ENCODE results near the gene TMPO. TPM values are rescaled to one million over a fixed set of nuclear protein-coding genes. Genes with fewer than 3 reads are reported as not detected.
"Not testable (repeated sequence)": the region's sequence is repeated elsewhere in the genome, so short reads cannot be mapped to it uniquely, and the experiment has no call there.

Gene TMPO
- total and polyA plus RNA-seq, 8 donors: 22.8 to 209 (median 58.8) TPM

GRCh38 chr12:98483621-98484503 lies 31.5 kb upstream of the TMPO start:
- no peak for TF ChIP-seq CTCF (IDR thresholded peaks at IDR 0.05)
- no peak for TF ChIP-seq POLR2A (IDR thresholded peaks at IDR 0.05)
- TF ChIP-seq EP300 (IDR thresholded peaks at IDR 0.05): no peak
- no peak for TF ChIP-seq POLR2AphosphoS5 (IDR thresholded peaks at IDR 0.05)
- H3K4me3 ChIP-seq: no peak overlapping the region
- H3K9me3 ChIP-seq: no peaks in the 10 kb centered on the region
- 59 to 78% (median 66%) methylated on average over 7 of the region's 7 CpGs for WGBS, 5 donors
- H3K27ac ChIP-seq: no peak overlapping the region
- no peaks in the 10 kb centered on the region for H3K36me3 ChIP-seq
- no peak for DNase-seq
- H3K27me3 ChIP-seq: no peaks in the 10 kb centered on the region
- intact Hi-C loops (cut with DNase I; ENCODE audit: low total_unique reads): no loop called here
- peaks cover 0 to 3% (median 0%) of the 10 kb centered on the region in 4 donors for H3K4me1 ChIP-seq

GRCh38 chr12:98485792-98486340 lies 29.5 kb upstream of the TMPO start:
- no peak overlapping the region for H3K27ac ChIP-seq
- no peak for DNase-seq
- no peaks in the 10 kb centered on the region for H3K36me3 ChIP-seq
- H3K4me3 ChIP-seq: no peak overlapping the region
- TF ChIP-seq EP300 (IDR thresholded peaks at IDR 0.05) (no peak), CTCF (IDR thresholded peaks at IDR 0.05) (no peak), POLR2AphosphoS5 (IDR thresholded peaks at IDR 0.05) (no peak), POLR2A (IDR thresholded peaks at IDR 0.05) (no peak)
- no peaks in the 10 kb centered on the region for H3K27me3 ChIP-seq
- peaks cover 0 to 23% (median 6%) of the 10 kb centered on the region in 4 donors for H3K4me1 ChIP-seq
- intact Hi-C loops (cut with DNase I; ENCODE audit: low total_unique reads): no loop called here
- 79 to 86% (median 84%) methylated on average over 6 of the region's 6 CpGs for WGBS, 5 donors
- H3K9me3 ChIP-seq: no peaks in the 10 kb centered on the region

GRCh38 chr12:98488416-98488815 lies 27.0 kb upstream of the TMPO start:
- WGBS, 5 donors: 92 to 97% (median 95%) methylated on average over 9 of the region's 9 CpGs
- H3K4me3 ChIP-seq; intact Hi-C loops (cut with DNase I; ENCODE audit: low total_unique reads); H3K36me3 ChIP-seq; H3K27me3 ChIP-seq; H3K27ac ChIP-seq; DNase-seq; H3K9me3 ChIP-seq: not testable (repeated sequence)
- H3K4me1 ChIP-seq: peaks cover 0 to 44% (median 18%) of the 10 kb centered on the region in 4 donors

GRCh38 chr12:98489176-98489575 lies 26.2 kb upstream of the TMPO start:
- Histone ChIP-seq H3K4me1 (peaks cover 0 to 44% (median 20%) of the 10 kb centered on the region in 4 donors), H3K27ac (no peak overlapping the region), H3K36me3 (no peaks in the 10 kb centered on the region), H3K9me3 (no peaks in the 10 kb centered on the region), H3K27me3 (no peaks in the 10 kb centered on the region), H3K4me3 (no peak overlapping the region)
- TF ChIP-seq EP300 (IDR thresholded peaks at IDR 0.05) (no peak), POLR2A (IDR thresholded peaks at IDR 0.05) (no peak), CTCF (IDR thresholded peaks at IDR 0.05) (no peak), POLR2AphosphoS5 (IDR thresholded peaks at IDR 0.05) (no peak)
- WGBS, 5 donors: 38 to 71% (median 55%) methylated on average over 3 of the region's 3 CpGs
- intact Hi-C loops (cut with DNase I; ENCODE audit: low total_unique reads): no loop called here
- DNase-seq: peak in 1 of 2 donors; percentile 32
